Keratinocyte (primary cell): ENCODE data around the gene PXDN. TPM values are rescaled to one million over a fixed set of nuclear protein-coding genes. Genes with fewer than 3 reads are reported as not detected.

Experiments
- DNase-seq: peaks from one replicate; pipeline ENCODE4 v3.0.0-alpha.2; 2011; ENCODE audit warnings: low read depth, missing footprints, low spot score
- FAIRE-seq: peaks from 2 replicates; lab custom pipeline; 2011; peaks lifted over from hg19 to GRCh38; lab: Jason Lieb, UNC
- H2AFZ ChIP-seq: 2 replicates; pipeline ENCODE4 v1.6.0; 2012; ENCODE audit warnings: low read length, control low read depth, inconsistent platforms; ENCODE audit not compliant: control insufficient read depth
- H3K27ac ChIP-seq: 2 replicates; pipeline ENCODE4 v1.5.1; 2011; ENCODE audit warnings: low read length; ENCODE audit not compliant: control insufficient read depth, insufficient read depth
- H3K27me3 ChIP-seq: 3 replicates; pipeline ENCODE4 v1.6.0; 2011; ENCODE audit warnings: low read length; ENCODE audit not compliant: control insufficient read depth, insufficient read depth; ENCODE audit errors: extremely low read depth
- H3K36me3 ChIP-seq, 2 experiments: 2 replicates in 1 of 2; 3 replicates in 1 of 2; pipeline ENCODE4 v1.5.1; 2011; ENCODE audit warnings: low read length in 2 of 2, mild to moderate bottlenecking in 1 of 2; ENCODE audit not compliant: control insufficient read depth in 2 of 2, insufficient read depth in 2 of 2; ENCODE audit errors: extremely low read depth in 1 of 2
- H3K4me1 ChIP-seq: 3 replicates; pipeline ENCODE4 v1.5.1; 2011; ENCODE audit warnings: low read length; ENCODE audit not compliant: control insufficient read depth, insufficient read depth; ENCODE audit errors: extremely low read depth
- H3K4me2 ChIP-seq: 3 replicates; pipeline ENCODE4 v1.6.0; 2011; ENCODE audit warnings: low read depth, low read length; ENCODE audit not compliant: control insufficient read depth, insufficient read depth; ENCODE audit errors: extremely low read depth
- H3K4me3 ChIP-seq, 3 experiments: fragments of 200-600 bp in 1 of 3; sonication (generic) in 1 of 3; 2 replicates in 2 of 3; 3 replicates in 1 of 3; pipeline ENCODE4 v1.5.1; 2011 to 2016; ENCODE audit warnings: low read length in 3 of 3, mild to moderate bottlenecking in 3 of 3, control low read depth in 2 of 3, inconsistent platforms in 1 of 3, low read depth in 1 of 3, mixed read lengths in 1 of 3, mixed run types in 1 of 3, moderate library complexity in 1 of 3; ENCODE audit not compliant: control insufficient read depth in 2 of 3, insufficient read depth in 2 of 3; ENCODE audit errors: extremely low read depth in 1 of 3
- H3K79me2 ChIP-seq: 2 replicates; pipeline ENCODE4 v1.6.0; 2012; ENCODE audit warnings: low read length; ENCODE audit not compliant: control insufficient read depth, insufficient read depth
- H3K9ac ChIP-seq: 3 replicates; pipeline ENCODE4 v1.6.0; 2011; ENCODE audit warnings: low read length; ENCODE audit not compliant: control insufficient read depth, insufficient read depth; ENCODE audit errors: extremely low read depth
- H3K9me1 ChIP-seq: 3 replicates; pipeline ENCODE4 v1.6.0; 2011; ENCODE audit warnings: low read length; ENCODE audit not compliant: control insufficient read depth, insufficient read depth; ENCODE audit errors: extremely low read depth
- H3K9me3 ChIP-seq: 2 replicates; pipeline ENCODE4 v1.5.1; 2012; ENCODE audit warnings: low read depth, low read length; ENCODE audit not compliant: control insufficient read depth
- H4K20me1 ChIP-seq: 3 replicates; pipeline ENCODE4 v1.6.0; 2011; ENCODE audit warnings: low read length; ENCODE audit not compliant: control insufficient read depth, insufficient read depth; ENCODE audit errors: extremely low read depth
- EZH2 ChIP-seq: IDR thresholded peaks from one replicate; pipeline ENCODE4 v1.6.1; 2012; ENCODE audit warnings: inconsistent platforms, mild to moderate bottlenecking, low read length, moderate library complexity
- dilution Hi-C: fragments of 300-500 bp; cut with MboI; formaldehyde crosslinking; loops from one replicate; pipeline ENCODE4 v1.7.0; 2020; ENCODE audit warnings: low sequenced_read_pairs; ENCODE audit not compliant: extremely low pct_ligation_motif_present
- polyA plus RNA-seq, 5 experiments: library from polyadenylated mRNA; depleted of rRNA in 3 of 5; stranded (reverse) in 3 of 5; stranded (forward) in 1 of 5; unstranded in 1 of 5; fragments of >200 nt; gene quantifications; 1 replicate in 1 of 5; 2 replicates in 3 of 5; 3 replicates in 1 of 5; pipeline versions ENCODE4 v1.2.1 to v1.2.3, GENCODE V29; 2011 to 2012; ENCODE audit warnings: missing spikeins in 2 of 5, low read depth in 1 of 5, low replicate concordance in 1 of 5
- TF ChIP-seq, protein P1 (sequence below), 3 experiments: IDR thresholded peaks in 1 of 3; conservative IDR thresholded peaks in 1 of 3; optimal IDR thresholded peaks in 1 of 3; 2 replicates in 2 of 3; 3 replicates in 1 of 3; pipeline versions ENCODE3 to v1.5.1; 2011; ENCODE audit warnings: low read length in 3 of 3, mild to moderate bottlenecking in 3 of 3, moderate library complexity in 2 of 3, control low read depth in 1 of 3, inconsistent platforms in 1 of 3; ENCODE audit not compliant: insufficient read depth in 2 of 3; ENCODE audit errors: extremely low read depth in 1 of 3

PXDN gene
- polyA plus RNA-seq, 1 donor (not counting 4 experiments of a cell fraction or from before 2014, with no cell fraction given): 36.7 TPM

DNA sequence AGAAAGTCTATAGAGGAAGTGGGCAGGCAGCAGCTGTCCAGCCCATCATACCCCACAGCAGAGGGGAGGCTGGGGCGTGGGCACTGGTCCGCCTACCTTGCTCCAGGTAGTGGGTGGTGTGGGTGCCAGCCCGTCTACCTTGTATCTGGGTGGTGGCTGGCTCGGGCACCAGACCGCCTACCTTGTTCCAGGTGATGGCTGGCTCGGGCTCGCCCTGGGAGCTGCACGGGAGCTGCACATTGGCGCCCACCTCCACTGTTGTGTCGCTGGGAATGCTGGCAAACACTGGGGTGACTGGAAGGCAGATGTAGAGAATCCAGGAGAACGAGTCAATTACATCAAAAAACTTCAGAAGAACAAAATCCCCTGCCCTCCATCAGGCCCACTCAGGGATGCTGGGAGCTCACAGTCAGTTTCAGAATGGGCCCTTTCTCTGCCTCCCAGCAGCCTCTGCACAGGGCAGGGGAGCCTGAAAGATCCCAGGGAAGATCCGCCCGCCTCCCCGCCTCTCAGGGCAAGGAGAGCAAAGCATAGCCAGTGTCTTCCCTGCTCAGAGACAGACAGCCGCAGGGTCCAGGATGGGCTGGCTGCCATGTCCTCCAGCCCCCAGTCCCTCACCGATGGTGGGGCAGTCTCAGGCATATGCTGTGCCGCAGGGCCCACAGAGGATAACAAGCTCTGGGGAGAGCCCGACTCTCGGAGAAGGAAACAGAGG, 82.3 kb downstream of the PXDN start:
- Histone ChIP-seq H3K4me1 (no peaks in the 10 kb centered on the region), H3K4me2 (no peak overlapping the region), H2AFZ (no peak overlapping the region), H3K9ac (no peak overlapping the region), H3K4me3 (no peak overlapping the region), H3K36me3 (peaks cover 9 to 32% of the 10 kb centered on the region in 2 experiments), H3K27ac (no peak overlapping the region), H3K9me3 (no peaks in the 10 kb centered on the region), H4K20me1 (no peaks in the 10 kb centered on the region), H3K27me3 (no peaks in the 10 kb centered on the region), H3K79me2 (no peaks in the 10 kb centered on the region), H3K9me1 (no peaks in the 10 kb centered on the region)
- TF ChIP-seq EZH2: no peak
- TF ChIP-seq, protein P1, sequence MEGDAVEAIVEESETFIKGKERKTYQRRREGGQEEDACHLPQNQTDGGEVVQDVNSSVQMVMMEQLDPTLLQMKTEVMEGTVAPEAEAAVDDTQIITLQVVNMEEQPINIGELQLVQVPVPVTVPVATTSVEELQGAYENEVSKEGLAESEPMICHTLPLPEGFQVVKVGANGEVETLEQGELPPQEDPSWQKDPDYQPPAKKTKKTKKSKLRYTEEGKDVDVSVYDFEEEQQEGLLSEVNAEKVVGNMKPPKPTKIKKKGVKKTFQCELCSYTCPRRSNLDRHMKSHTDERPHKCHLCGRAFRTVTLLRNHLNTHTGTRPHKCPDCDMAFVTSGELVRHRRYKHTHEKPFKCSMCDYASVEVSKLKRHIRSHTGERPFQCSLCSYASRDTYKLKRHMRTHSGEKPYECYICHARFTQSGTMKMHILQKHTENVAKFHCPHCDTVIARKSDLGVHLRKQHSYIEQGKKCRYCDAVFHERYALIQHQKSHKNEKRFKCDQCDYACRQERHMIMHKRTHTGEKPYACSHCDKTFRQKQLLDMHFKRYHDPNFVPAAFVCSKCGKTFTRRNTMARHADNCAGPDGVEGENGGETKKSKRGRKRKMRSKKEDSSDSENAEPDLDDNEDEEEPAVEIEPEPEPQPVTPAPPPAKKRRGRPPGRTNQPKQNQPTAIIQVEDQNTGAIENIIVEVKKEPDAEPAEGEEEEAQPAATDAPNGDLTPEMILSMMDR (optimal IDR thresholded peaks at IDR 0.05 in 1 of 3, IDR thresholded peaks at IDR 0.05 in 1 of 3, conservative IDR thresholded peaks at IDR 0.05 in 1 of 3; ENCODE audit: extremely low read depth in 1 of 3, insufficient read depth in 2 of 3, low read length in 3 of 3): no peak
- no peak for FAIRE-seq
- DNase-seq: no peak
- dilution Hi-C loops: no loop called here

DNA sequence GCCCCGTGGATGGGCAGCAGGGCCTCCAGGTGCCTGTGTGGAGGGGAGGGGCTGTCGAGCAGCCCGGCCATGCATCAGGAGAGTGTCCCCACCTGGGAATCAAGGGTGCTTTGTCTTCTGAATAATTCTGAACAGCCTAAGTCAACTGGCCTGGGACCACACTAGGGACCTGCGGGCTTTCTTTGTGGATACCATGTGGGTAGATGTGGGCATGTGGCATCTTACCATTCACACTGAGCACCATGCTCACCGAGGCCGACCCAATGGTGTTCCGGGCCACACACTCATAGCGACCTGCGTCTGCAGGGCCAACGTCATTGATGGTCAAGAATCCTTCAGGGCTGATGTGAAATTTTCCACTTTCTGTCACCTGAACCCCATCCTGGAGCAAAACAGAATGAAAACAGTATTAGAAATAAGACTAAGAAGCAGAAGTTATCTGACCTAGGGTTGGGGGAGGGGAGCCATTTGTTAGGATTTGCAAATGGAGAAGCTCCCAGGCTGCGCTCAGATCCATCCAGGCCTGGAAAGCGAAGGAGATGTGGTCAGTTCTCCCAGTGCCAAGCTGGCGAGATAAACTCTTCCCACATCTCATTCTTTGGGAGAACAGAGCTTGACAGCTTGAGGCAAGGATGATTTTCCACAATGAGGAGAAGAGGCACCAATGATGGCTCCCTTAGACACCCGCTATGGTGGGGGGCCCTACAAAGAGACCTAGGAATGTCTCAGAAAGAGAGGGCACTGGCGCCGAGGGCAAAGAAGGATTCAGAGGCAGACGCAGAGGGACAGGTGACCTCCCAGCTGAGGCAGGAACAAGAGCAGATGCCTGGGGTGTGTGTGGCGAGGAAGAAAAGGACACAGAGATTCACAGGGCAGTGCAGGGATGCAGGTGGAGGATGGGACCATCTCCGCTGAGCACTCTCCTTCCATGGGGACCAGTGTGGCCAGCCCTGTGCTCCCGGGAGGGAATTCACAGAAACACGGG, 83.4 kb downstream of the PXDN start:
- Histone ChIP-seq H2AFZ (no peak overlapping the region), H3K4me2 (no peak overlapping the region), H4K20me1 (no peaks in the 10 kb centered on the region), H3K9me1 (no peaks in the 10 kb centered on the region), H3K79me2 (no peaks in the 10 kb centered on the region), H3K4me1 (no peaks in the 10 kb centered on the region), H3K4me3 (no peak overlapping the region), H3K27me3 (no peaks in the 10 kb centered on the region), H3K9ac (no peak overlapping the region), H3K36me3 (peaks cover 9 to 32% of the 10 kb centered on the region in 2 experiments), H3K27ac (no peak overlapping the region), H3K9me3 (no peaks in the 10 kb centered on the region)
- TF ChIP-seq EZH2: no peak
- TF ChIP-seq, protein P1 (optimal IDR thresholded peaks at IDR 0.05 in 1 of 3, IDR thresholded peaks at IDR 0.05 in 1 of 3, conservative IDR thresholded peaks at IDR 0.05 in 1 of 3; ENCODE audit: extremely low read depth in 1 of 3, insufficient read depth in 2 of 3, low read length in 3 of 3): no peak
- DNase-seq (no peak), FAIRE-seq (no peak)
- dilution Hi-C loops: no loop called here
